T-helper 17 cell (primary cell): ENCODE data around the gene CACNG1. TPM values are rescaled to one million over a fixed set of nuclear protein-coding genes. Genes with fewer than 3 reads are reported as not detected.

Source experiments
- ATAC-seq: fragments of 150-1000 bp; cut with Tn5 transposase; 2 replicates; pipeline ENCODE4 v1.10.0; 2021; ENCODE audit warnings: mild to moderate bottlenecking, moderate library complexity
- DNase-seq, 3 donors: peaks; one replicate each; pipeline versions ENCODE4 v3.0.0 to v3.0.0-alpha.2; 2020 to 2021
- H3K9me3 ChIP-seq: one replicate; pipeline ENCODE4 v1.7.0; 2013; ENCODE audit warnings: low read length, mild to moderate bottlenecking; ENCODE audit not compliant: control insufficient read depth, poor library complexity, severe bottlenecking
- H3K27ac Mint-ChIP-seq: one replicate; pipeline ENCODE4 v1.8.0; 2022; ENCODE audit warnings: mild to moderate bottlenecking, moderate library complexity, mixed read lengths
- H3K27me3 Mint-ChIP-seq: one replicate; pipeline ENCODE4 v1.8.0; 2022; ENCODE audit warnings: mixed read lengths
- H3K36me3 Mint-ChIP-seq: one replicate; pipeline ENCODE4 v1.8.0; 2022; ENCODE audit warnings: low read depth, mixed read lengths
- H3K4me1 Mint-ChIP-seq: one replicate; pipeline ENCODE4 v1.8.0; 2022; ENCODE audit warnings: mild to moderate bottlenecking, mixed read lengths
- H3K4me3 Mint-ChIP-seq: one replicate; pipeline ENCODE4 v1.8.0; 2022; ENCODE audit warnings: mild to moderate bottlenecking, moderate library complexity, mixed read lengths
- total RNA-seq, 4 donors: library from RNA in 2 of 4; stranded (reverse) in 2 of 4; gene quantifications; one replicate each; pipeline ENCODE4 v1.2.3 and lab custom pipeline; 2022 to 2026

CACNG1 gene
- total RNA-seq, 2 donors from 2014 or later, result not detected

- no peaks in the 10 kb centered on the region for H3K27me3 Mint-ChIP-seq
- DNase-seq, result no peak
- no peaks in the 10 kb centered on the region for H3K9me3 ChIP-seq
- no peak overlapping the region for H3K27ac Mint-ChIP-seq
- no peak overlapping the region for H3K4me3 Mint-ChIP-seq
- H3K4me1 Mint-ChIP-seq, result peaks cover 4% of the 10 kb centered on the region
- peaks cover 5% of the 10 kb centered on the region for H3K36me3 Mint-ChIP-seq
- no peak for ATAC-seq
Measured at GRCh38 chr17:67059372-67059771, 15.0 kb downstream of the CACNG1 start.

- Mint-ChIP-seq H3K36me3 (peaks cover 5% of the 10 kb centered on the region), H3K4me1 (no peaks in the 10 kb centered on the region), H3K27me3 (no peaks in the 10 kb centered on the region), H3K27ac (no peak overlapping the region), H3K4me3 (no peak overlapping the region)
- no peaks in the 10 kb centered on the region for H3K9me3 ChIP-seq
- DNase-seq (no peak), ATAC-seq (no peak)
Measured at GRCh38 chr17:67063141-67063540, 18.8 kb downstream of the CACNG1 start.

- H3K27me3 Mint-ChIP-seq, result no peaks in the 10 kb centered on the region
- peaks cover 3% of the 10 kb centered on the region for H3K36me3 Mint-ChIP-seq
- DNase-seq, result no peak
- H3K4me1 Mint-ChIP-seq, result no peaks in the 10 kb centered on the region
- no peaks in the 10 kb centered on the region for H3K9me3 ChIP-seq
- ATAC-seq, result no peak
- H3K27ac Mint-ChIP-seq, result no peak overlapping the region
- no peak overlapping the region for H3K4me3 Mint-ChIP-seq
Measured at GRCh38 chr17:67066717-67067116, 22.4 kb downstream of the CACNG1 start.

- DNase-seq (no peak), ATAC-seq (no peak)
- H3K27me3 Mint-ChIP-seq, result no peaks in the 10 kb centered on the region
- no peaks in the 10 kb centered on the region for H3K9me3 ChIP-seq
- H3K4me1 Mint-ChIP-seq, result no peaks in the 10 kb centered on the region
- H3K27ac Mint-ChIP-seq, result peak overlapping the region; percentile 19
- no peak overlapping the region for H3K4me3 Mint-ChIP-seq
- peaks cover 3% of the 10 kb centered on the region for H3K36me3 Mint-ChIP-seq
Measured at GRCh38 chr17:67067571-67068482, 23.5 kb downstream of the CACNG1 start.

- H3K4me1 Mint-ChIP-seq, result no peaks in the 10 kb centered on the region
- ATAC-seq, result no peak
- H3K9me3 ChIP-seq, result no peaks in the 10 kb centered on the region
- H3K27ac Mint-ChIP-seq, result no peak overlapping the region
- DNase-seq, result no peak
- H3K4me3 Mint-ChIP-seq, result no peak overlapping the region
- peaks cover 4% of the 10 kb centered on the region for H3K36me3 Mint-ChIP-seq
- H3K27me3 Mint-ChIP-seq, result no peaks in the 10 kb centered on the region
Measured at GRCh38 chr17:67068999-67069398, 24.6 kb downstream of the CACNG1 start.

- ATAC-seq (no peak), DNase-seq (no peak)
- H3K36me3 Mint-ChIP-seq, result peaks cover 4% of the 10 kb centered on the region
- H3K27me3 Mint-ChIP-seq, result no peaks in the 10 kb centered on the region
- no peaks in the 10 kb centered on the region for H3K4me1 Mint-ChIP-seq
- H3K4me3 Mint-ChIP-seq, result no peak overlapping the region
- H3K27ac Mint-ChIP-seq, result no peak overlapping the region
- H3K9me3 ChIP-seq, result no peaks in the 10 kb centered on the region
Measured at GRCh38 chr17:67069603-67070136, 25.3 kb downstream of the CACNG1 start.

GRCh38 chr17:67071595-67071994 lies 27.2 kb downstream of the CACNG1 start:
- peaks cover 4% of the 10 kb centered on the region for H3K36me3 Mint-ChIP-seq
- H3K27me3 Mint-ChIP-seq, result no peaks in the 10 kb centered on the region
- ATAC-seq (no peak), DNase-seq (no peak)
- H3K9me3 ChIP-seq, result no peaks in the 10 kb centered on the region
- peaks cover 2% of the 10 kb centered on the region for H3K4me1 Mint-ChIP-seq
- no peak overlapping the region for H3K4me3 Mint-ChIP-seq
- H3K27ac Mint-ChIP-seq, result no peak overlapping the region

- ATAC-seq, result no peak
- no peak overlapping the region for H3K27ac Mint-ChIP-seq
- H3K4me1 Mint-ChIP-seq, result peaks cover 2% of the 10 kb centered on the region
- no peaks in the 10 kb centered on the region for H3K9me3 ChIP-seq
- no peaks in the 10 kb centered on the region for H3K27me3 Mint-ChIP-seq
- no peak for DNase-seq
- H3K4me3 Mint-ChIP-seq, result no peak overlapping the region
- peaks cover 4% of the 10 kb centered on the region for H3K36me3 Mint-ChIP-seq
Measured at GRCh38 chr17:67072885-67073284, 28.5 kb downstream of the CACNG1 start.

GRCh38 chr17:67074781-67075180 lies 30.4 kb downstream of the CACNG1 start:
- Mint-ChIP-seq H3K27me3 (no peaks in the 10 kb centered on the region), H3K4me3 (no peak overlapping the region), H3K36me3 (peaks cover 4% of the 10 kb centered on the region), H3K27ac (no peak overlapping the region), H3K4me1 (peaks cover 2% of the 10 kb centered on the region)
- H3K9me3 ChIP-seq, result no peaks in the 10 kb centered on the region
- DNase-seq (no peak), ATAC-seq (no peak)

GRCh38 chr17:67076290-67076689 lies 31.9 kb downstream of the CACNG1 start:
- H3K27ac Mint-ChIP-seq, result no peak overlapping the region
- peaks cover 7% of the 10 kb centered on the region for H3K36me3 Mint-ChIP-seq
- ATAC-seq, result no peak
- peaks cover 6% of the 10 kb centered on the region for H3K4me1 Mint-ChIP-seq
- H3K9me3 ChIP-seq, result no peaks in the 10 kb centered on the region
- H3K27me3 Mint-ChIP-seq, result no peaks in the 10 kb centered on the region
- DNase-seq, result no peak
- H3K4me3 Mint-ChIP-seq, result no peak overlapping the region

- Mint-ChIP-seq H3K4me3 (no peak overlapping the region), H3K36me3 (peaks cover 8% of the 10 kb centered on the region), H3K27me3 (no peaks in the 10 kb centered on the region), H3K27ac (no peak overlapping the region), H3K4me1 (peaks cover 15% of the 10 kb centered on the region)
- no peaks in the 10 kb centered on the region for H3K9me3 ChIP-seq
- no peak for DNase-seq
- ATAC-seq, result no peak
Measured at GRCh38 chr17:67078292-67078691, 33.9 kb downstream of the CACNG1 start.

GRCh38 chr17:67079491-67079890 lies 35.1 kb downstream of the CACNG1 start:
- Mint-ChIP-seq H3K36me3 (peaks cover 4% of the 10 kb centered on the region), H3K4me3 (no peak overlapping the region), H3K4me1 (peaks cover 19% of the 10 kb centered on the region), H3K27me3 (no peaks in the 10 kb centered on the region), H3K27ac (peak overlapping the region; percentile 14)
- ATAC-seq (no peak), DNase-seq (no peak)
- no peaks in the 10 kb centered on the region for H3K9me3 ChIP-seq

GRCh38 chr17:67080804-67081203 lies 36.5 kb downstream of the CACNG1 start:
- no peaks in the 10 kb centered on the region for H3K9me3 ChIP-seq
- no peak for ATAC-seq
- H3K36me3 Mint-ChIP-seq, result peaks cover 4% of the 10 kb centered on the region
- H3K27me3 Mint-ChIP-seq, result no peaks in the 10 kb centered on the region
- no peak overlapping the region for H3K4me3 Mint-ChIP-seq
- no peak for DNase-seq
- peak overlapping the region; percentile 88 for H3K27ac Mint-ChIP-seq
- peaks cover 19% of the 10 kb centered on the region for H3K4me1 Mint-ChIP-seq

- H3K9me3 ChIP-seq, result no peaks in the 10 kb centered on the region
- peaks cover 17% of the 10 kb centered on the region for H3K4me1 Mint-ChIP-seq
- peaks cover 4% of the 10 kb centered on the region for H3K36me3 Mint-ChIP-seq
- ATAC-seq, result peak; percentile 89
- H3K27me3 Mint-ChIP-seq, result no peaks in the 10 kb centered on the region
- peak overlapping the region; percentile 25 for H3K4me3 Mint-ChIP-seq
- no peak for DNase-seq
- H3K27ac Mint-ChIP-seq, result peak overlapping the region; percentile 76
Measured at GRCh38 chr17:67082107-67082506, 37.8 kb downstream of the CACNG1 start.
